Adrenal gland (tissue), 12 donors: Measurements from ENCODE around the gene EWSR1. TPM values are rescaled to one million over a fixed set of nuclear protein-coding genes. Genes with fewer than 3 reads are reported as not detected.

ENCODE experiments used
- DNase-seq, 7 donors: peaks; one replicate each; pipeline ENCODE4 v3.0.0-alpha.2; 2019 to 2020
- H3K27ac ChIP-seq, 5 donors: fragments of 200-600 bp; sonication (generic) in 4 of 5; 1 replicate in 3 of 5; 2 replicates in 2 of 5; pipeline versions ENCODE4 v1.5.1 to v1.8.0; 2016 to 2020; ENCODE audit warnings: mild to moderate bottlenecking in 1 of 5
- H3K27me3 ChIP-seq: fragments of 200-600 bp; 2 replicates; pipeline ENCODE4 v1.8.0; 2021
- H3K36me3 ChIP-seq, 2 donors: fragments of 200-600 bp; replicated peaks in 1 of 2; 1 replicate in 1 of 2; 2 replicates in 1 of 2; pipeline versions ENCODE4 v1.5.1 to v1.8.0; 2018 to 2022
- H3K4me1 ChIP-seq, 2 donors: fragments of 200-600 bp; replicated peaks in 1 of 2; 1 replicate in 1 of 2; 2 replicates in 1 of 2; pipeline versions ENCODE4 v1.5.1 to v1.8.0; 2018 to 2021
- H3K4me3 ChIP-seq, 4 donors: fragments of 200-600 bp; sonication (generic) in 3 of 4; one replicate each; pipeline ENCODE4 v1.5.1; 2016 to 2018
- H3K9me3 ChIP-seq, 3 donors: fragments of 200-600 bp; sonication (generic) in 1 of 3; replicated peaks in 1 of 3; 1 replicate in 2 of 3; 2 replicates in 1 of 3; pipeline versions ENCODE4 v1.5.1 to v1.8.0; 2016 to 2021
- CTCF ChIP-seq, 6 experiments: fragments of 450-650 bp in 4 of 6; fragments of 200-600 bp in 2 of 6; sonication (generic) in 1 of 6; IDR thresholded peaks; 1 replicate in 5 of 6; 2 replicates in 1 of 6; pipeline versions ENCODE4 v1.5.1 to v1.8.0; 2016 to 2021; ENCODE audit warnings: antibody characterized with exemption in 6 of 6, mild to moderate bottlenecking in 2 of 6, moderate library complexity in 1 of 6
- POLR2A ChIP-seq, 2 donors: fragments of 450-650 bp; IDR thresholded peaks; one replicate each; pipeline ENCODE4 v1.6.1; 2017; ENCODE audit warnings: antibody characterized with exemption in 2 of 2, mild to moderate bottlenecking in 2 of 2, moderate library complexity in 1 of 2
- WGBS, 4 donors: extraction: QIAGEN DNeasy Blood & Tissue Kit in 2 of 4; methylation state at CpG; one replicate each; pipeline versions ENCODE4 v1.1.5 to v1.1.7; 2013 to 2017; 5-methylcytosine and 5-hydroxymethylcytosine counted together
- intact Hi-C, 2 donors: fragments of 100-400 bp; cut with DNase I; formaldehyde crosslinking; loops; one replicate each; pipeline versions ENCODE4 v1.14.1 to v1.15.0; 2022 to 2023
- polyA plus RNA-seq, 3 donors: library from polyadenylated mRNA; stranded (reverse); fragments of 200-250 nt in 2 of 3; fragments of 350-450 nt in 1 of 3; fragmentation: Illumina TruSeq in 1 of 3; extraction: RNeasy Lipid Tissue Mini Kit (QIAGEN cat#74804) in 1 of 3; gene quantifications; one replicate each; pipeline ENCODE4 v1.2.3, GENCODE V29; 2013 to 2014
- total RNA-seq, 9 donors: library from RNA; depleted of rRNA in 4 of 9; stranded (reverse); fragments of >200 nt in 4 of 9; fragments of 120-200 nt in 1 of 9; fragmentation: NEBNext Ultra II Directional in 1 of 9; extraction: Animal tissue kit (Norgen Biotek cat#: 25700) in 1 of 9; gene quantifications; one replicate each; pipeline versions ENCODE4 v1.1.0 to v1.2.4, GENCODE V29; 2013 to 2023
- donor health status: healthy with polysubstance abuse.
- donor health status: Bipolar disorder and iron deficiency.
- donor health status: DM: yes; HTN: yes; CAD: no.
- donor health status: DM: no; HTN: no; CAD: no.
- donor health status: DM: no; HTN: no; CAD: no.
- donor health status: DM: yes; HTN: yes; CAD: no.

EWSR1 gene
- total and polyA plus RNA-seq, 12 donors, result 152 to 351 (median 216) TPM

DNA sequence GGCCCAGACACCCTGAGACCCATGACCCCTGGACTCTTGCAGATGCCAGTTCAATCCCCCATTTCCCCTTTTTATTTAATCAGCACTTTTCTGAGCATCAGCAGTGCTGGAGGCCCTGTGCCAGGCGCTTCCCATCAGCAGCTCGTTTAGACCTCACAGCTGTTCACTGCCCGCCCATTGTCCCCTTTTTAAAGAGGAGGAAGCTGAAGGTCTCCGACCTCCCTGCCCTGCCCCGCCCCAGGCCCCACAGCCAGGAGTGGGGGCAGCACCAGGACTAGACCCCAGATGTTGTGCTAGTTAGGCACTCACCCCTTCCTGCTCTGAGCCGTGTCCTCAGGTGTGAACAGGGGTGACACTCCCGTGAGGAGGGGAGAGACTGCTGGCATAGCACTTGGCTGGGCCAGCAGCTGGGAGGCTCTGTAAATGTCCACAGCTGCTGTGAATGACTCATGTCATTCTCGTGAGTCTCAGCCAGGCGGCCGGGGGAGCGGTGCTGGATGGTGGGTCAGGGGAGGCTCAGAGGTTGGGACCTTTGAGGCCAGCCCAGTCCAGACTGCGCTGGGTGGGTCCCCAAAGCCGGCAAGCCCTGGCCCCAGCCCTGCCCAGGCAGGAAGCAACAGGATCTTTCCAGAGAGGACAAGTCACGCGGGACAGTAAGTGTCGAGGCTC lies 42.5 kb upstream of the EWSR1 start:
- peak overlapping the region in 4 of 5 donors; percentile 28 to 89 (median 68) for H3K27ac ChIP-seq
- 23 to 32% (median 31%) methylated on average over 10 to 16 of the region's 16 CpGs for WGBS, 4 donors

GRCh38 chr22:29226351-29226981 lies 41.6 kb upstream of the EWSR1 start:
- peak overlapping the region in 4 of 5 donors; percentile 28 to 89 (median 68) for H3K27ac ChIP-seq
- no peaks in the 10 kb centered on the region for H3K36me3 ChIP-seq
- no peaks in the 10 kb centered on the region for H3K9me3 ChIP-seq
- no peaks in the 10 kb centered on the region for H3K27me3 ChIP-seq
- peaks cover 18 to 20% of the 10 kb centered on the region in 2 donors for H3K4me1 ChIP-seq
- no peak for DNase-seq
- TF ChIP-seq CTCF (IDR thresholded peaks at IDR 0.05), result no peak
- TF ChIP-seq POLR2A (IDR thresholded peaks at IDR 0.05), result no peak
- intact Hi-C loops, result no loop called here
- 92 to 98% (median 93%) methylated on average over 4 to 11 of the region's 11 CpGs for WGBS, 4 donors
- H3K4me3 ChIP-seq, result no peak overlapping the region

More for the DNA sequence above, 42.5 kb upstream of the EWSR1 start:
- Histone ChIP-seq H3K36me3 (no peaks in the 10 kb centered on the region), H3K4me1 (peaks cover 18 to 20% of the 10 kb centered on the region in 2 donors), H3K9me3 (no peaks in the 10 kb centered on the region), H3K27me3 (no peaks in the 10 kb centered on the region), H3K4me3 (no peak overlapping the region)
- TF ChIP-seq CTCF (IDR thresholded peaks at IDR 0.05) (peak in 2 of 6 experiments; percentile 2 to 6), POLR2A (IDR thresholded peaks at IDR 0.05) (no peak)
- DNase-seq, result peak; percentile 48 to 83 (median 75)
- intact Hi-C loops, result no loop called here

GRCh38 chr22:29230972-29231875 lies 36.8 kb upstream of the EWSR1 start:
- peak overlapping the region in 3 of 5 donors; percentile 39 to 92 (median 82) for H3K27ac ChIP-seq
- intact Hi-C loops, result no loop called here

More at GRCh38 chr22:29230972-29231875, 36.8 kb upstream of the EWSR1 start:
- TF ChIP-seq POLR2A (IDR thresholded peaks at IDR 0.05) (no peak), CTCF (IDR thresholded peaks at IDR 0.05) (no peak)
- no peak for DNase-seq
- Histone ChIP-seq H3K9me3 (no peaks in the 10 kb centered on the region), H3K4me3 (no peak overlapping the region), H3K4me1 (peaks cover 17 to 20% of the 10 kb centered on the region in 2 donors), H3K36me3 (no peaks in the 10 kb centered on the region), H3K27me3 (no peaks in the 10 kb centered on the region)
- WGBS, 4 donors, result 89 to 96% (median 92%) methylated on average over 7 to 19 of the region's 19 CpGs
